GM21526 (cell line): Measurements from ENCODE around the gene CACNA1H.

Experiments
- ATAC-seq: cut with Tn5 transposase; IDR thresholded peaks from one replicate; pipeline ENCODE4 v1.9.1; 2021; ENCODE audit warnings: moderate library complexity; ENCODE audit not compliant: unreplicated experiment, low FRiP score

CACNA1H gene

GRCh38 chr16:1121601-1122397, 31.1 kb upstream of the CACNA1H start:
- no peak for ATAC-seq

- no peak for ATAC-seq
Observed at GRCh38 chr16:1122398-1122765, 30.5 kb upstream of the CACNA1H start.

GRCh38 chr16:1123525-1124230, 29.2 kb upstream of the CACNA1H start:
- ATAC-seq, result no peak

- ATAC-seq, result no peak
Observed at GRCh38 chr16:1124291-1124690, 28.6 kb upstream of the CACNA1H start.

- ATAC-seq, result no peak
Observed at GRCh38 chr16:1124795-1125194, 28.1 kb upstream of the CACNA1H start.

GRCh38 chr16:1125471-1125870, 27.4 kb upstream of the CACNA1H start:
- ATAC-seq, result no peak

GRCh38 chr16:1126044-1126443, 26.9 kb upstream of the CACNA1H start:
- ATAC-seq, result no peak

GRCh38 chr16:1126586-1126985, 26.3 kb upstream of the CACNA1H start:
- no peak for ATAC-seq

GRCh38 chr16:1127101-1127500, 25.8 kb upstream of the CACNA1H start:
- ATAC-seq, result no peak

- no peak for ATAC-seq
Observed at GRCh38 chr16:1127971-1128715, 24.8 kb upstream of the CACNA1H start.

GRCh38 chr16:1129106-1129960, 23.6 kb upstream of the CACNA1H start:
- no peak for ATAC-seq

- ATAC-seq, result no peak
Observed at GRCh38 chr16:1130382-1130781, 22.5 kb upstream of the CACNA1H start.

- no peak for ATAC-seq
Observed at GRCh38 chr16:1131378-1131994, 21.4 kb upstream of the CACNA1H start.

- no peak for ATAC-seq
Observed at GRCh38 chr16:1132431-1132830, 20.5 kb upstream of the CACNA1H start.

GRCh38 chr16:1133271-1133670, 19.6 kb upstream of the CACNA1H start:
- ATAC-seq, result no peak

- ATAC-seq, result no peak
Observed at GRCh38 chr16:1133810-1134520, 18.9 kb upstream of the CACNA1H start.

- no peak for ATAC-seq
Observed at GRCh38 chr16:1134776-1135458, 18.0 kb upstream of the CACNA1H start.

- ATAC-seq, result no peak
Observed at GRCh38 chr16:1135459-1135825, 17.5 kb upstream of the CACNA1H start.

- no peak for ATAC-seq
Observed at GRCh38 chr16:1137604-1138003, 15.3 kb upstream of the CACNA1H start.
